ENCODE measurements around the gene WWOX.
"Not testable (repeated sequence)": the region's sequence is repeated elsewhere in the genome, so short reads cannot be mapped to it uniquely, and the experiment has no call there.

Gene WWOX

DNA sequence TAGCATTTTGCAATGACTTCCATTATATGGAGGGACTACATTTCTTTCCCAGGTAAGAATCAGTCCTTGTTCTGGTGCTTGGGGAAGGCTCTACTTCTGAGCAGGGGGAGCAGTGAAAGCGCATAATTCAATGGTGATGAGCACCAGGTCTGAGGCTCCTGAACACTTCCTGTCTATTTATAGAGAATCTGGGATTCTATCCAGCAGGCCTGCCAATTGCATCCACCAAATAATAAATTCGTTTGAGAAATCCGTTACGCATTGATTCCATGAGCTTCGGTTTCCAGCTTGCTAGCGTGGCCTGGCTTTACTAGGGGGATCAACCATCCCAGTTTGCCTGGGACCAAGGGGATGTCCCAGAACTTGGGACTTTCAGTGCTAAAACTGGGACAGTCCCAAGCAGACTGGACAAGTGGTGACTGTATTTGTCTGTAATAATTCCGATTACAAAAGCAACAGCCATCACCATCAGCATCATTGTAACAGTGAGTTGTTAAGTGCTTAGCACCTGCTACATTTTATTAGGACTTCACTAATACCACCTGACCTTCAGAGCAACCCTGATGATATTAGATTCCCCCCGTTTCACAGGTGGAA, 1151.1 kb downstream of the WWOX start:
- in situ Hi-C loops (cut with MboI; ENCODE audit: low pct_unique_long_range_greater_than_20kb, low sequenced_read_pairs): no loop called here
- DNase-seq: no peak

DNA sequence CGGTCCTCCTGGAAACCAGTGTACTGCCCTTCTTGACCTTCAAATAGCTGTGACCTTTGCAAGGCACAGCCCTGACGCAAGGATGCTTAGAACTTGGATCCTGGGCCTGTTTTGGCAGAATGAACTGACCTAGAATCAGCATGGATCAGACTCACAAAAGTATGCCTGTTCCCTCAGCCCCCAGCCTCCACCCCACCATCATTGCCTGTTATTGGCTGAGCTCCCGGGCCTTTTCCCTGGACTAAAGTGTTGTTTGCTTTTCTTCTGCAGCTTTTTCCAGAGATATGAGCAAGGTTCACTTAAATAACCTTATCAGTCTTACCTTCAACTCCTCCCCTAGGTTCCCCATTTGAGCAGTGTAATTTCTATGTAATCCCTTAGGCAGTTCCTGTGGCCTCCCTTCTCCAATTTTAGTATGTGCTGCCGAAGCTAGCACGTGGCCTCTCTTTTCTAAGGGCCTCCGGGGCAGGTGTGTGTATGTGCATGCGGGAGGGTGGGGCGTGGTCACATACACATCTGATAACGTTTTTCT, 1153.7 kb downstream of the WWOX start:
- in situ Hi-C loops (cut with MboI; ENCODE audit: low pct_unique_long_range_greater_than_20kb, low sequenced_read_pairs): no loop called here
- DNase-seq: no peak

DNA sequence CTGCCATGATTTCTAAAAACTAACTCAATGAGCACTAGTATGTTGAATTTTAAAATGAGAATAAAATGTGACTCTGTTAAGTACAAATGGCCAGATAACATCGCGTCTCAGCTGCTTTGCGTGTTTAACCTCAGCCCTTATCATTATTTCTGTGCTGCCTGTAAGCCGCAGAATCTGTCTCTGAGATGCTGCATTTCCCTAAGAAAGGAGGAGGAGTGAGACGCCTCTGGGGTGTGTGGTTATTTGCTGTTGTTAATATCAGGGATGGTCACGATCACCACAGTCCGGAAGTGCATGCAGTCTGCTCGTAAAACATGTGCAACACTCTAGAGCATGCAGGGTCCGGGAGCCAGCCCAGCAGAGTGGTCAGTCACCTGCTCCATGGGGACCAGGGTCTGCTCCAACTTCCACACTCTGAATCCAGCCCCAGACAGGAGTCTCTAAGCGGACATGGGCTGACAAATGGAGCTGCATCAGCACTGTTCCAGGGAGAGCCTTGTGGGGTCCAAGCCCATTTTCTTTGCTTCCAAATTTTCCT, 1158.6 kb downstream of the WWOX start:
- DNase-seq: no peak
- in situ Hi-C loops (cut with MboI; ENCODE audit: low pct_unique_long_range_greater_than_20kb, low sequenced_read_pairs): no loop called here

DNA sequence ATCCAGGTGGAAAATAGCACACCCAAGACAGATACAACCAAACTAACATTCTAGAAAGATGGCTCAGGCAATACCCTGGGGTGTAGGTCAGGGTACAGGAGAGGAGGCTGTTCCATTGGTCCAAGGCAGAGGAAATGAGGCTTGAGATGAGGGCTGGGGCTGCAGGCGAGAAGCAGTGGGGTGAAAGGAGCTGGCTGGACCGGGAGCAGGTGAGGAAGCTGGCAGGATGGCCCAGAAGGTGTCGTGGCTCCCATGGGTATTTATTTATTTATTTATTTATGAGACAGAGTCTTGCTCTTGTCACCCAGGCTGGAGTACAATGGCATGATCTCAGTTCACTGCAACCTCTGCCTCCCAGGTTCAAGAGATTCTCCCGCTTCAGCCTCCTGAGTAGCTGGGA, 1161.4 kb downstream of the WWOX start:
- in situ Hi-C loops (cut with MboI; ENCODE audit: low pct_unique_long_range_greater_than_20kb, low sequenced_read_pairs); DNase-seq: not testable (repeated sequence)

DNA sequence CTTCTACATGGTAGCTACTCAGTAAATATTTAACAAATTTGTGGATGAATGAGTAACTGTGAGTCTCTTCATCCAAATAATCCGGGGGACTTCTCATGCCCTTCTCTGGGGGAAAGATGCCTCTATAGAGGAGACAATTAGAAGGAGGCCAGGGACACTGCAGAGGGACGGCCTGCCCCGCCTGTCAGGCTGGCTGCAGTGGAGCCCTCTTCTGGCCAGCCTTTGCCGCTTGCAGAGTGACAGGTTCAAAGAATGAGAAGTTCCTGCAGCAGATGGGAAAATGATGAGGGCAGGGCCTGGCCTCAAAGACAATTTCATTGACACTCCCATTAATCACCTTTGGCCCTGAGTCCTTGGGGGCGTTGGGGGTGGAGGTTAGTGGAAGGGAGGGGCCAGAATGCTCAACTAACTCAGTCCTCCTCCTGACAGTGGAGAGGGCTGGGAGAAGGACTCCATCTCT, 1162.1 kb downstream of the WWOX start:
- in situ Hi-C loops (cut with MboI; ENCODE audit: low pct_unique_long_range_greater_than_20kb, low sequenced_read_pairs): no loop called here
- peak; percentile 49 for DNase-seq

DNA sequence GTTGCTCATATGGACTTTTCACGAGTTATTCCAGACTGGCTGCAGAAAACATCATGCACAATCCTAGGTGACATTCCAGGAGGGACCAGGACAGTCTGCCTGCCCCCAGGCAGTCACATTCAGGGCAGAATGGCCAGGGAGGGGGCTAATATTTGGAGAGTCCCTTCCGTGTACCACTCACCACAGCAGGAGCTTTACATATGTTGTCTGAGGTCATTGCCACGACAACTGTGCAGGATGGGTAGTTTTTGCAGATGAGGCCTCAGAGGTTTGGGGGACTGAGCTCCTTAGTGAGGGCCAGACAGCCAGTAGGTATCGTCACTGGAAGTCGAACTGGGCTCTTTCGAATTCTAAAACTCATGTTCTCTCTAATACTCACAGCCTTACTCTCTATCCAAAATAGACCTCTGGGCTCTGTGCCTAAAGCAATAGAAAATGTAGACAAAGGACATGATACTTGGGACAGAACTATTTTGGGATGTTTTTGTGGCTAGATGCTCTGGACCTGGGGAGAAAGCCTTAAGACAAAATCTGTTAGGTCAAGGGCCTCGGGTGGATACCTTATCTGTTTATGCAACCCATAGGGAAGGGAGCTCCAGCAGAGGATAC, 1162.6 kb downstream of the WWOX start:
- in situ Hi-C loops (cut with MboI; ENCODE audit: low pct_unique_long_range_greater_than_20kb, low sequenced_read_pairs): no loop called here
- no peak for DNase-seq
